Type B pancreatic cell (in vitro differentiated cells): Measurements from ENCODE around the gene POU6F1. TPM values are rescaled to one million over a fixed set of nuclear protein-coding genes. Genes with fewer than 3 reads are reported as not detected.
"Not testable (repeated sequence)": the region's sequence is repeated elsewhere in the genome, so short reads cannot be mapped to it uniquely, and the experiment has no call there.

Experiments used
- DNase-seq: peaks from one replicate; pipeline ENCODE4 v3.0.0; 2021; ENCODE audit warnings: mixed read lengths; ENCODE audit not compliant: unreplicated experiment; ENCODE audit errors: extremely low spot score
- H3K27ac Mint-ChIP-seq: 2 replicates; pipeline ENCODE4 v1.8.0; 2021; ENCODE audit warnings: mild to moderate bottlenecking, mixed read lengths
- H3K27me3 Mint-ChIP-seq: 2 replicates; pipeline ENCODE4 v1.8.0; 2021; ENCODE audit warnings: mixed read lengths
- H3K36me3 Mint-ChIP-seq: 2 replicates; pipeline ENCODE4 v1.8.0; 2021; ENCODE audit warnings: mixed read lengths
- H3K4me1 Mint-ChIP-seq: one replicate; pipeline ENCODE4 v1.8.0; 2021; ENCODE audit warnings: mixed read lengths; ENCODE audit not compliant: unreplicated experiment
- H3K4me3 Mint-ChIP-seq: 2 replicates; pipeline ENCODE4 v1.8.0; 2021; ENCODE audit warnings: mild to moderate bottlenecking, mixed read lengths
- H3K9me3 Mint-ChIP-seq: 2 replicates; pipeline ENCODE4 v1.8.0; 2021; ENCODE audit warnings: mixed read lengths
- total RNA-seq: library from RNA; stranded (reverse); gene quantifications from 2 replicates; pipeline ENCODE4 v1.2.1, GENCODE V29; 2021; ENCODE audit warnings: low replicate concordance
- TF ChIP-seq, protein P1 (sequence below): fragments of 200-600 bp; sonication (generic); conservative IDR thresholded peaks from 2 replicates; pipeline ENCODE4 v1.5.0; 2021; ENCODE audit warnings: antibody characterized with exemption, mild to moderate bottlenecking

The POU6F1 gene
- total RNA-seq, 1 donor from 2014 or later = 6.6 TPM

DNA sequence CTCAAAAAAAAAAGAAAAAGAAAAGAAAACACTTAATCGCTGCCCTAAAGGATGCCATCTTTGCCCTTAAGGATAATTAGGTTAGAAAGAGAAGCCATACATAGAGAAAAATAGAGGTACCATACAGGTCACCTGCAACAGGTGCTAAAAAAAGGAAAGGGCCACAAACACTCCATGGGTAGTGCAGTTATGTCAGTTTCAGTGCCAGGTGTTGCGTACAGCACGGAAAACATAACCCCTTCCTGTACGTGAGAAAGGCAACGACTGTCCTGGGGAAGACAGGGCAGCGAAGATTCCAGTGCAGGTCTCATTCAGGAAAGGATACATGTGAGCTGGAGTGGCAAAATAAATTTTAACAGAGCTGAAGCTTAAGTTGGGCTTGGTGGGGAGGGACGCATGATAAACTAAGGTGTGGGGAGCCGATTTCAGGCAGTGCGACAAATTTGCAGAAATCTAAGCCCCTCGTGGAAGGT, 20.2 kb upstream of the POU6F1 start:
- H3K9me3 Mint-ChIP-seq = no peaks in the 10 kb centered on the region
- TF ChIP-seq, protein P1, sequence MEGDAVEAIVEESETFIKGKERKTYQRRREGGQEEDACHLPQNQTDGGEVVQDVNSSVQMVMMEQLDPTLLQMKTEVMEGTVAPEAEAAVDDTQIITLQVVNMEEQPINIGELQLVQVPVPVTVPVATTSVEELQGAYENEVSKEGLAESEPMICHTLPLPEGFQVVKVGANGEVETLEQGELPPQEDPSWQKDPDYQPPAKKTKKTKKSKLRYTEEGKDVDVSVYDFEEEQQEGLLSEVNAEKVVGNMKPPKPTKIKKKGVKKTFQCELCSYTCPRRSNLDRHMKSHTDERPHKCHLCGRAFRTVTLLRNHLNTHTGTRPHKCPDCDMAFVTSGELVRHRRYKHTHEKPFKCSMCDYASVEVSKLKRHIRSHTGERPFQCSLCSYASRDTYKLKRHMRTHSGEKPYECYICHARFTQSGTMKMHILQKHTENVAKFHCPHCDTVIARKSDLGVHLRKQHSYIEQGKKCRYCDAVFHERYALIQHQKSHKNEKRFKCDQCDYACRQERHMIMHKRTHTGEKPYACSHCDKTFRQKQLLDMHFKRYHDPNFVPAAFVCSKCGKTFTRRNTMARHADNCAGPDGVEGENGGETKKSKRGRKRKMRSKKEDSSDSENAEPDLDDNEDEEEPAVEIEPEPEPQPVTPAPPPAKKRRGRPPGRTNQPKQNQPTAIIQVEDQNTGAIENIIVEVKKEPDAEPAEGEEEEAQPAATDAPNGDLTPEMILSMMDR = no peak
- peak overlapping the region; percentile 98 for H3K27ac Mint-ChIP-seq
- no peak for DNase-seq
- H3K4me3 Mint-ChIP-seq = peak overlapping the region; percentile 97
- peaks cover 7% of the 10 kb centered on the region for H3K4me1 Mint-ChIP-seq
- peaks cover 14% of the 10 kb centered on the region for H3K36me3 Mint-ChIP-seq
- H3K27me3 Mint-ChIP-seq = no peaks in the 10 kb centered on the region

DNA sequence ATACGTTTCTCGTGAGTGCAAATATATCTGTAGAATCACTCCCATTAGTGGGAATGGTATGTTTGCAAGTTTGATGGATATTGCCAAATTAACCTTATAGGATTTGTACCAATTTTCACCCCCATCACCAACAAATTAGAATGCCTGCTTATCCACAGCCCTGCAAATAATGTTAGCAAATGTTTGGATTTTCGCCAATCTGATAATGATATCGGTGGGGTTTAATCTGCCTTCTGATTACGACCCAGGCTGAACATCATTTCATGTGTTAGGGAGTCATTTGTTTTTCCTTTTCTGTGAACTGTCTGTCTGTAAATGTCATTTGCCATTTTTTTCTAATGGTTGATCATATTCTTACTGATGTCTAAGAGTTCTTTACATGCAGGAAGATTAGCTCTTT, 16.7 kb upstream of the POU6F1 start:
- Mint-ChIP-seq H3K9me3 (no peaks in the 10 kb centered on the region), H3K27ac (no peak overlapping the region), H3K4me1 (peaks cover 7% of the 10 kb centered on the region), H3K4me3 (no peak overlapping the region), H3K27me3 (no peaks in the 10 kb centered on the region), H3K36me3 (no peaks in the 10 kb centered on the region)
- TF ChIP-seq, protein P1 = no peak
- DNase-seq = no peak

DNA sequence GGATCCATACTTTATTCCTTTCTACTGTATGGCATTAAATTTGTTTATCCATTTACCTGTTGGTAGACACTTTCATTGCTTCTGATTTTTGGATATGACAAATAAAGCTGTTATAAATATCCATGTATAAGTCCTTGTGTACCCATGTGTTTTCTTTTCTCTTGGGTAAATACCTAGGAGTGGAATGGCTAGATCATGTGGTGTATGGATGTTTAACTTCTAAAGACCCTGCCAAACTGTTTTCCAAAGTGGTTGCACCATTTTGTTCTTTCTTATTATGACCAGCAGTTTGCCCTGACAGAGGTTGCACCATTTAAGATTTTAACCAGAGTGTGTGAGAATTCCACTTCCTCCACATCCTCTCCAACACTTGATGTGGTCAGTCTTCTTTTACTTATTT, 14.8 kb upstream of the POU6F1 start:
- no peak overlapping the region for H3K27ac Mint-ChIP-seq
- no peaks in the 10 kb centered on the region for H3K36me3 Mint-ChIP-seq
- no peaks in the 10 kb centered on the region for H3K9me3 Mint-ChIP-seq
- H3K4me3 Mint-ChIP-seq = no peak overlapping the region
- DNase-seq = no peak
- no peaks in the 10 kb centered on the region for H3K4me1 Mint-ChIP-seq
- TF ChIP-seq, protein P1 = no peak
- no peaks in the 10 kb centered on the region for H3K27me3 Mint-ChIP-seq

DNA sequence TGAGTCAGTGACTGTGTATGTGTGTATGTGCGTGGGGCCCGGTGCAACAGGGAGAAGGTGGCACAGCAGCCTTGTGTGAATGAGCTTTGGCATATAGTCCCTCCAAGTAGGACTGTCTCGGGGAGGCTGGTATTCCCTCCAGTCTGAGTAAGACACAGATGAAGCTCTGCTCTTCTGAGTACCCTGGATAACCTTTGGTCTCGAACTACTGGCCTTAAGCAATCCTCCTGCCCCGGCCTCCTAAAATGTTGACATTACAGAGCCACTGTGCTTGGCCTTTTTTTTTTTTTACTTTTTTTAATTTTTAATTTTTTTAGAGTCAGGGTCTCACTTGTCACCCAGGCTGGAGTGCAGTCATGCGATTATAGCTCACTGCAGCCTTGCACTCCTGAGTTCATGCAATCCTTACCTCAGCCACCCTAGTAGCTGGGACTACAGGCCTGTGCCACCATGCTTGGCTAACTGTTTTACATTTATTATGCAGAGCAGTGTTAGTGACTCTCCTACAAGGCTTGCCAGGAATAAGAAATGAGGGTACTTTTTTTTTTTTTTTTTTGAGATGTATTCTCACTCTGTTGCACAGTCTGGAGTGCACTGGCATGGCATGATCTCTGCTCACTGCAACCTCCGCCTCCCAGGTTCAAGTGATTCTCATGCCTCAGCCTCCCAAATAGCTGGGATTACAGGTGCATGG, 11.4 kb upstream of the POU6F1 start:
- TF ChIP-seq, protein P1 = no peak
- H3K27me3 Mint-ChIP-seq = no peaks in the 10 kb centered on the region
- DNase-seq = no peak
- no peaks in the 10 kb centered on the region for H3K36me3 Mint-ChIP-seq
- no peak overlapping the region for H3K4me3 Mint-ChIP-seq
- H3K4me1 Mint-ChIP-seq = peaks cover 5% of the 10 kb centered on the region
- H3K27ac Mint-ChIP-seq = no peak overlapping the region
- no peaks in the 10 kb centered on the region for H3K9me3 Mint-ChIP-seq

DNA sequence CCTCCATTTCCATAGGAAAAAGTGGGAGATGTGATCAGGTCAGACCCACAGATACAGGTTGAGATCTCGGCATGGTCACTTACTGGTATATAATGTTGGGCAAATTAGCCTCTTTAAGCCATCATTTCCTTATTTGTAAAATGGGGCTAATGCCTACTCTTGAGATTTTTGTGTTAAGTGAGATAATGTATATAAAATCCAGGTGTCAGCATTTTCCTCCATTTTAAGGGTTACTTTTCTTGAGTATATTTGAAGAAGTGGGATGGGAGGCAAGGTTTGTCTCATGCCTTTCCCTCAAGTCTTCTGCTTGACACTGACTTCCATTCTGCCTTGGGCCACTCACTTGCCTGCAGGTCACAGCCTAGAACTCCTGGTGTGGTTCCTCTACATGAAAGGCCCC, 10.1 kb upstream of the POU6F1 start:
- H3K4me1 Mint-ChIP-seq = peaks cover 5% of the 10 kb centered on the region
- no peak overlapping the region for H3K27ac Mint-ChIP-seq
- H3K27me3 Mint-ChIP-seq = no peaks in the 10 kb centered on the region
- H3K36me3 Mint-ChIP-seq = no peaks in the 10 kb centered on the region
- no peak for DNase-seq
- H3K9me3 Mint-ChIP-seq = no peaks in the 10 kb centered on the region
- TF ChIP-seq, protein P1 = no peak
- no peak overlapping the region for H3K4me3 Mint-ChIP-seq

DNA sequence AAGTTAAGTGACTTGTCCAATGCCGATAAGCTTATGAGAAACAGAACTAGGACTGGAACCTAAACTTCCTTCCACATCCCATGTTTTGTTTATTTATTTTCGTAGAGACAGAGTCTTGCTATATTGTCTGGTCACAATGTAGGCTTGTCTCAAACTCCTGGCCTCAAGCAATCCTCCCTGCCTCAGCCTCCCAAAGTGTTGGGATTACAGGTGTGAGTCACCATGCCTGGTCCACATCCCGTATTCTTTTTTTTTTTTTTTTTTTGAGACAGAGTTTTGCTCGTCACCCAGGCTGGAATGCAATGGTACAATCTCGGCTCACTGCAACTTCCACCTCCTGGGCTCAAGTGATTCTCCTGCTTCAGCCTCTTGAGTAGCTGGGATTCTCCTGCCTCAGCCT, 9.2 kb upstream of the POU6F1 start:
- not testable (repeated sequence) for H3K9me3 Mint-ChIP-seq, H3K27ac Mint-ChIP-seq, H3K27me3 Mint-ChIP-seq, H3K4me3 Mint-ChIP-seq, H3K36me3 Mint-ChIP-seq, DNase-seq, H3K4me1 Mint-ChIP-seq
